ENCODE results near the gene KAT8.

DNA sequence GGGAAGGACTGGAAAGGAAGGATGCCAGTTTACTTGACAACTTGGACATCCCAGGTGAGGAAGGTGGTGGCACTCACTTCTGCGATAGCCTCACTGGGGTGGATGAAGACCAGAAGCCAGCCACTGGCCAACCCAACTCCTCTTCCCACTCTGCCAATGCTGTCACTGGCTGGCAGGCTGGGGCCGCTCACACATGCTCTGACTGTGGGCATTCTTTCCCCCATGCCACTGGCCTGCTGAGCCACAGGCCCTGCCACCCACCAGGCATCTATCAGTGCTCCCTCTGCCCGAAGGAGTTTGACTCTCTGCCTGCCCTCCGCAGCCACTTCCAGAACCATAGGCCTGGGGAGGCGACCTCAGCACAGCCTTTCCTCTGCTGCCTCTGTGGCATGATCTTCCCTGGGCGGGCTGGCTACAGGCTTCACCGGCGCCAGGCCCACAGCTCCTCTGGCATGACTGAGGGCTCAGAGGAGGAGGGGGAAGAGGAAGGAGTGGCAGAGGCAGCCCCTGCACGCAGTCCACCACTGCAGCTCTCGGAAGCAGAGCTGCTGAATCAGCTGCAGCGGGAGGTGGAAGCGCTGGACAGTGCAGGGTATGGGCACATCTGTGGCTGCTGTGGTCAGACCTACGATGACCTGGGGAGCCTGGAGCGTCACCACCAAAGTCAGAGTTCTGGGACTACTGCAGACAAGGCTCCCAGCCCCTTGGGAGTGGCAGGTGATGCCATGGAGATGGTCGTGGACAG is 38.7 kb upstream of the KAT8 start:
- TF ChIP-seq, protein P1, sequence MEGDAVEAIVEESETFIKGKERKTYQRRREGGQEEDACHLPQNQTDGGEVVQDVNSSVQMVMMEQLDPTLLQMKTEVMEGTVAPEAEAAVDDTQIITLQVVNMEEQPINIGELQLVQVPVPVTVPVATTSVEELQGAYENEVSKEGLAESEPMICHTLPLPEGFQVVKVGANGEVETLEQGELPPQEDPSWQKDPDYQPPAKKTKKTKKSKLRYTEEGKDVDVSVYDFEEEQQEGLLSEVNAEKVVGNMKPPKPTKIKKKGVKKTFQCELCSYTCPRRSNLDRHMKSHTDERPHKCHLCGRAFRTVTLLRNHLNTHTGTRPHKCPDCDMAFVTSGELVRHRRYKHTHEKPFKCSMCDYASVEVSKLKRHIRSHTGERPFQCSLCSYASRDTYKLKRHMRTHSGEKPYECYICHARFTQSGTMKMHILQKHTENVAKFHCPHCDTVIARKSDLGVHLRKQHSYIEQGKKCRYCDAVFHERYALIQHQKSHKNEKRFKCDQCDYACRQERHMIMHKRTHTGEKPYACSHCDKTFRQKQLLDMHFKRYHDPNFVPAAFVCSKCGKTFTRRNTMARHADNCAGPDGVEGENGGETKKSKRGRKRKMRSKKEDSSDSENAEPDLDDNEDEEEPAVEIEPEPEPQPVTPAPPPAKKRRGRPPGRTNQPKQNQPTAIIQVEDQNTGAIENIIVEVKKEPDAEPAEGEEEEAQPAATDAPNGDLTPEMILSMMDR (IDR thresholded peaks at IDR 0.05): no peak
- no peak for TF ChIP-seq POLR2A (IDR thresholded peaks at IDR 0.05)

Data from uterus (tissue), 2 donors.